Uterus (tissue), 2 donors: ENCODE data around the gene C1R.

Experiments
- CTCF ChIP-seq, 4 experiments: fragments of 200-600 bp in 2 of 4; fragments of 450-650 bp in 2 of 4; sonication (generic) in 2 of 4; IDR thresholded peaks; one replicate each; pipeline ENCODE4 v1.5.1; 2016 to 2019; ENCODE audit warnings: antibody characterized with exemption in 4 of 4, mild to moderate bottlenecking in 2 of 4, moderate library complexity in 1 of 4
- POLR2A ChIP-seq, 2 donors: fragments of 450-650 bp; IDR thresholded peaks; one replicate each; pipeline ENCODE4 v1.6.1; 2016; ENCODE audit warnings: antibody characterized with exemption in 2 of 2, mild to moderate bottlenecking in 1 of 2, moderate library complexity in 1 of 2

GRCh38 chr12:7131502-7131866 lies 39.2 kb upstream of the C1R start:
- TF ChIP-seq CTCF (IDR thresholded peaks at IDR 0.05) (no peak), POLR2A (IDR thresholded peaks at IDR 0.05) (no peak)
